SU-DHL-6 (cell line): Measurements from ENCODE around the gene RETREG1.

Experiments
- H2AFZ ChIP-seq: fragments of 200-600 bp; sonication (generic); 2 replicates; pipeline ENCODE4 v1.6.1; 2014; ENCODE audit warnings: low read depth, mild to moderate bottlenecking, moderate library complexity, mixed read lengths, antibody characterized with exemption, low read length; ENCODE audit not compliant: severe bottlenecking
- H3F3A ChIP-seq: fragments of 200-600 bp; shearing (Covaris generic); 2 replicates; pipeline ENCODE4 v1.6.0; 2016; ENCODE audit warnings: antibody characterized with exemption, mild to moderate bottlenecking; ENCODE audit not compliant: insufficient read depth
- H3K27ac ChIP-seq: fragments of 200-600 bp; sonication (generic); 2 replicates; pipeline ENCODE4 v1.5.1; 2016; ENCODE audit warnings: low read depth, mild to moderate bottlenecking, low read length, moderate library complexity, mixed read lengths
- H3K27me3 ChIP-seq: fragments of 200-600 bp; sonication (generic), shearing (Covaris generic); 2 replicates; pipeline ENCODE4 v1.6.0; 2014; ENCODE audit warnings: mild to moderate bottlenecking, low read length
- H3K36me3 ChIP-seq: fragments of 200-600 bp; sonication (generic); 2 replicates; pipeline ENCODE4 v1.6.1; 2014; ENCODE audit warnings: mild to moderate bottlenecking, low read length, mixed read lengths
- H3K4me2 ChIP-seq: fragments of 300-600, 200-600 bp; shearing (Covaris generic), sonication (generic); 2 replicates; pipeline ENCODE4 v1.6.0; 2014; ENCODE audit warnings: low read length, low read depth, mild to moderate bottlenecking; ENCODE audit not compliant: poor library complexity, severe bottlenecking
- H3K4me3 ChIP-seq: fragments of 200-600 bp; sonication (generic); 2 replicates; pipeline ENCODE4 v1.5.1; 2014; ENCODE audit warnings: antibody characterized with exemption, low read length, mild to moderate bottlenecking, mixed read lengths; ENCODE audit not compliant: insufficient read depth, poor library complexity, severe bottlenecking
- H3K79me2 ChIP-seq: fragments of 200-600 bp; sonication (generic); 2 replicates; pipeline ENCODE4 v1.6.1; 2014; ENCODE audit warnings: mild to moderate bottlenecking, low read length, moderate library complexity; ENCODE audit not compliant: insufficient read depth
- H3K9ac ChIP-seq: fragments of 200-600 bp; sonication (generic); 2 replicates; pipeline ENCODE4 v1.7.0; 2014; ENCODE audit warnings: mild to moderate bottlenecking, low read length
- H3K9me2 ChIP-seq: fragments of 200-600 bp; sonication (generic); replicated peaks from 2 replicates; pipeline ENCODE4 v1.6.1; 2014; ENCODE audit warnings: low read length; ENCODE audit not compliant: insufficient read depth
- H3K9me3 ChIP-seq: fragments of 200-600 bp; sonication (generic); 2 replicates; pipeline ENCODE4 v1.6.1; 2014; ENCODE audit warnings: low read length, mixed read lengths; ENCODE audit not compliant: insufficient read depth
- H4K20me1 ChIP-seq: fragments of 200-600 bp; sonication (generic); 2 replicates; pipeline ENCODE4 v1.6.1; 2014; ENCODE audit warnings: low read depth, mild to moderate bottlenecking, antibody characterized with exemption, low read length, moderate library complexity, mixed read lengths
- EZH2phosphoT487 ChIP-seq: fragments of 200-600 bp; sonication (generic), shearing (Covaris generic); conservative IDR thresholded peaks from 2 replicates; pipeline ENCODE4 v1.6.1; 2018; ENCODE audit warnings: mild to moderate bottlenecking, antibody characterized with exemption, low read length, moderate library complexity, mixed read lengths
- TF ChIP-seq, protein P1 (sequence below): fragments of 200-600 bp; sonication (generic); IDR thresholded peaks from one replicate; pipeline ENCODE4 v1.5.1; 2017; ENCODE audit warnings: antibody characterized with exemption, mild to moderate bottlenecking, low read length, moderate library complexity; ENCODE audit not compliant: insufficient read depth, poor library complexity, severe bottlenecking

Gene RETREG1

DNA sequence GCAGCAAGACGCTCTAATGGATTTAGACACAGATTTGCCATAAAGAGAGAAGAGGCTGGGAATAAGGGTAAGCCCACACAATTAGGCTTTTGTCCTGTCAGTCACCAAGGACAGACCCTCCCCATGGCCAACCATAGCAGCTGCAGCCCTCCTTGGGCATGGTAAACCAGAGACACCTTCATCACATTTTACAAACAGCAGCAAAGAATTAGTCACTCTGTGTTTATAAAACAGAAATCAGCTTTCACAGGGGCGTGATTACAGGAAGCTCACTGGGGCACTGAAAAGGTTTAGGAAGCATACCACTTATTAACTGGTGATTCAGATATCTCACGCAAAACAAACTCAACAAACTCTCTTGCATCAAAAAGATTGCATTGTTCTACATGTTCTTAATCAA, 113.9 kb downstream of the RETREG1 start:
- no peaks in the 10 kb centered on the region for H3K36me3 ChIP-seq
- no peaks in the 10 kb centered on the region for H3F3A ChIP-seq
- no peak for TF ChIP-seq EZH2phosphoT487
- TF ChIP-seq, protein P1, sequence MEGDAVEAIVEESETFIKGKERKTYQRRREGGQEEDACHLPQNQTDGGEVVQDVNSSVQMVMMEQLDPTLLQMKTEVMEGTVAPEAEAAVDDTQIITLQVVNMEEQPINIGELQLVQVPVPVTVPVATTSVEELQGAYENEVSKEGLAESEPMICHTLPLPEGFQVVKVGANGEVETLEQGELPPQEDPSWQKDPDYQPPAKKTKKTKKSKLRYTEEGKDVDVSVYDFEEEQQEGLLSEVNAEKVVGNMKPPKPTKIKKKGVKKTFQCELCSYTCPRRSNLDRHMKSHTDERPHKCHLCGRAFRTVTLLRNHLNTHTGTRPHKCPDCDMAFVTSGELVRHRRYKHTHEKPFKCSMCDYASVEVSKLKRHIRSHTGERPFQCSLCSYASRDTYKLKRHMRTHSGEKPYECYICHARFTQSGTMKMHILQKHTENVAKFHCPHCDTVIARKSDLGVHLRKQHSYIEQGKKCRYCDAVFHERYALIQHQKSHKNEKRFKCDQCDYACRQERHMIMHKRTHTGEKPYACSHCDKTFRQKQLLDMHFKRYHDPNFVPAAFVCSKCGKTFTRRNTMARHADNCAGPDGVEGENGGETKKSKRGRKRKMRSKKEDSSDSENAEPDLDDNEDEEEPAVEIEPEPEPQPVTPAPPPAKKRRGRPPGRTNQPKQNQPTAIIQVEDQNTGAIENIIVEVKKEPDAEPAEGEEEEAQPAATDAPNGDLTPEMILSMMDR: no peak
- no peaks in the 10 kb centered on the region for H3K9me2 ChIP-seq
- H3K27ac ChIP-seq: no peak overlapping the region
- H2AFZ ChIP-seq: no peak overlapping the region
- no peaks in the 10 kb centered on the region for H3K9me3 ChIP-seq
- no peak overlapping the region for H3K9ac ChIP-seq
- no peaks in the 10 kb centered on the region for H3K27me3 ChIP-seq
- H3K79me2 ChIP-seq: no peaks in the 10 kb centered on the region
- H4K20me1 ChIP-seq: no peaks in the 10 kb centered on the region
- H3K4me2 ChIP-seq: no peak overlapping the region
- H3K4me3 ChIP-seq: no peak overlapping the region

DNA sequence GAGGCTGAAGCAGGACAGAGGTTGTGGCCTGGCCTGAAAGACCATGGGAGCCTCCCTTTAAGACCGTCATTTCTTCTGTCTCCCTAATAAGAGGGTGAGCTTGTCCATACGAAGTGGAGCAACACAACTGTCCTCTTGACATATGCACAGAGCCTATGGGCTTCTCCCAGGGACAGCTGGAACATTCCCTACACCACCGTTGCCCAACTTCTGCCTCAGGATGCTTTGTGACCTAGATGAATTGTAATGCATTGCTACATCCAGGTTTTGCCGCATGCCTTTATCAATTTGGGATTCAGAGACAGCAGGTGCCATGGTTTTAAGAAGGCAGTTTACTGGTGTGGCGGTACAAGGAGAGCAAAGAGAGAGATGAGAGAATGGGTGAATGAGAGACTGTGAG, 116.8 kb downstream of the RETREG1 start:
- Histone ChIP-seq H3K27me3 (no peaks in the 10 kb centered on the region), H3K27ac (no peak overlapping the region), H3K9me2 (no peaks in the 10 kb centered on the region), H3K36me3 (no peaks in the 10 kb centered on the region), H3K9me3 (peaks cover 4% of the 10 kb centered on the region; the same call in 1 of the 2 replicates), H3K79me2 (no peaks in the 10 kb centered on the region), H2AFZ (no peak overlapping the region), H3F3A (no peaks in the 10 kb centered on the region), H4K20me1 (no peaks in the 10 kb centered on the region), H3K4me3 (no peak overlapping the region), H3K9ac (no peak overlapping the region), H3K4me2 (no peak overlapping the region)
- TF ChIP-seq, protein P1: no peak
- no peak for TF ChIP-seq EZH2phosphoT487

DNA sequence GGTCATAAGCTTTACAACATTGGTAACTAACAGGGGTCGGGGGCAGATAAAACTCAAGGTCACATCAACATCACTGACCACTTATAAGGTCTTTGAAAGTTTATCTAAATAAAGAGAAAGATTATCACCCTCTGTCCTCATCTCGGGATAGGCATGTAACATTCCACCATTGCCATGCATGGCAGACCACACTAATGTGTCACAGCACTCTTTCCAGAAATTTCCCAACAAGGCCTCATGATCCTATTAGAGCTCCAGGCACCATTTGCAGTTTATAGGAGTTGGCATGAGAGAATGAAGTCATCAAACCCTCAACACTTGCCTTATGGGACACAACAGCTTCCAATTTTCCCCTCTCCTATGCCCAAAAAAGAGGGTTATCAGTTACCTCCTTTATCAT, 119.3 kb downstream of the RETREG1 start:
- H3K9me2 ChIP-seq: no peaks in the 10 kb centered on the region
- H3K9me3 ChIP-seq: peaks cover 12% of the 10 kb centered on the region; the same call in 1 of the 2 replicates
- H3F3A ChIP-seq: no peaks in the 10 kb centered on the region
- H3K79me2 ChIP-seq: no peaks in the 10 kb centered on the region
- H4K20me1 ChIP-seq: no peaks in the 10 kb centered on the region
- H3K27me3 ChIP-seq: no peaks in the 10 kb centered on the region
- no peaks in the 10 kb centered on the region for H3K36me3 ChIP-seq
- no peak for TF ChIP-seq EZH2phosphoT487
- TF ChIP-seq, protein P1: no peak
- no peak overlapping the region for H3K4me2 ChIP-seq
- H2AFZ ChIP-seq: no peak overlapping the region
- no peak overlapping the region for H3K4me3 ChIP-seq
- H3K9ac ChIP-seq: no peak overlapping the region
- H3K27ac ChIP-seq: no peak overlapping the region
